NCI-H748 (cell line): ENCODE measurements around the gene CEP192.
"Not testable (repeated sequence)": the region's sequence is repeated elsewhere in the genome, so short reads cannot be mapped to it uniquely, and the experiment has no call there.

Source experiments
- DNase-seq: peaks from one replicate; lab custom pipeline; 2025; ENCODE audit not compliant: unreplicated experiment; lab: John Stamatoyannopoulos, UW

Gene CEP192

GRCh38 chr18:12990123-12990475, 1.1 kb upstream of the CEP192 start:
- no peak for DNase-seq

- peak; percentile 82 for DNase-seq
Observed at GRCh38 chr18:12990641-12990966, 558 bp upstream of the CEP192 start.

GRCh38 chr18:12991821-12992179, 638 bp downstream of the CEP192 start:
- DNase-seq: no peak

- no peak for DNase-seq
Observed at GRCh38 chr18:12993439-12993838, 2.3 kb downstream of the CEP192 start.

GRCh38 chr18:12995424-12995823, 4.3 kb downstream of the CEP192 start:
- no peak for DNase-seq

GRCh38 chr18:12995952-12996477, 4.9 kb downstream of the CEP192 start:
- no peak for DNase-seq

GRCh38 chr18:12996661-12997292, 5.6 kb downstream of the CEP192 start:
- no peak for DNase-seq

GRCh38 chr18:12997330-12997729, 6.2 kb downstream of the CEP192 start:
- DNase-seq: not testable (repeated sequence)

GRCh38 chr18:12998332-12999060, 7.3 kb downstream of the CEP192 start:
- no peak for DNase-seq

GRCh38 chr18:13003466-13003896, 12.3 kb downstream of the CEP192 start:
- peak; percentile 26 for DNase-seq

- no peak for DNase-seq
Observed at GRCh38 chr18:13004396-13004795, 13.2 kb downstream of the CEP192 start.

GRCh38 chr18:13005289-13005688, 14.1 kb downstream of the CEP192 start:
- no peak for DNase-seq

- DNase-seq: no peak
Observed at GRCh38 chr18:13006531-13007247, 15.5 kb downstream of the CEP192 start.

GRCh38 chr18:13007248-13007560, 16.0 kb downstream of the CEP192 start:
- no peak for DNase-seq

- no peak for DNase-seq
Observed at GRCh38 chr18:13011719-13012118, 20.6 kb downstream of the CEP192 start.

GRCh38 chr18:13014232-13014631, 23.1 kb downstream of the CEP192 start:
- no peak for DNase-seq

- DNase-seq: no peak
Observed at GRCh38 chr18:13014818-13015217, 23.7 kb downstream of the CEP192 start.

- no peak for DNase-seq
Observed at GRCh38 chr18:13017247-13017875, 26.2 kb downstream of the CEP192 start.

- no peak for DNase-seq
Observed at GRCh38 chr18:13018374-13018773, 27.2 kb downstream of the CEP192 start.

GRCh38 chr18:13019301-13019700, 28.1 kb downstream of the CEP192 start:
- DNase-seq: no peak

- DNase-seq: no peak
Observed at GRCh38 chr18:13022644-13023043, 31.5 kb downstream of the CEP192 start.

- no peak for DNase-seq
Observed at GRCh38 chr18:13025233-13025632, 34.1 kb downstream of the CEP192 start.
